ENCODE results near the gene CAMTA1. TPM values are rescaled to one million over a fixed set of nuclear protein-coding genes. Genes with fewer than 3 reads are reported as not detected.

CAMTA1 gene
- total RNA-seq, 1 donor from 2014 or later, result 127 TPM

DNA sequence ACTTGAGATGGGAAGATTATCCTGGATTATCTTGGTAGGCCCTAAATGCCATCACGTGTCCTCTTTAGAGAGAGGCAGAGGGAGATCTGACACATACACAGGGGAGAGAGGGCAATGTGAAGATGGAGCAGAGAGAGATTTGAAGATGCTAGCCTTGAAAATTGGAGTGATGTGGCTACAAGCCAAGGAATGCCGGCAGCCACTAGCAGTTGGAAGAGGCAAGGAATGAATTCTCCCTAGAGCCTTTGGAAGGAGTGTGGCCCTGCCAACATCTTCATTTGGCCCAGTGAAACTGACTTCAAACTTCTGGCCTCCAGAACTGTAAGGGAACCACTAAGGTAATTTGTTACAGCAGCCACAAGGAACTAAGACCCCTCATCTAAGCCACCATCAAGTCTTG, 8.9 kb upstream of the CAMTA1 start:
- DNase-seq (ENCODE audit: low spot score in 2 of 2) (no peak), FAIRE-seq (no peak)

DNA sequence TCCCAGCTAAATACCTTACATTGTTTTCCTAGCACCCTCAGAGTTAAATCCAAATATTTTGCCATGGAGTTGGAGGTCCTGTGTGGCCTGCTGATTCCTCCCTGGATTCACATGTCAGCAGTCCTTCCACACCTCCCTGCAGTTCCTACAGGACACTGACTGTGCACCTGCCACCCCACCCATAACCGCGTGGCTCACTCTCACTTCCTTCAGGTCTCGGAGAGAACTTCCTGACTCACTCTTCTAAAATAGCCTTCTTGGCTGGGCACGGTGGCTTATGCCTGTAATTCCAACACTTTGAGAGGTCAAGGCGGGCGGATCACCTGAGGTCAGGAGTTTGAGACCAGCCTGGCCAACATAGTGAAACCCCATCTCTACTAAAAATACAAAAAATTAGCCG, 8.4 kb upstream of the CAMTA1 start:
- FAIRE-seq (no peak), DNase-seq (ENCODE audit: low spot score in 2 of 2) (no peak)

DNA sequence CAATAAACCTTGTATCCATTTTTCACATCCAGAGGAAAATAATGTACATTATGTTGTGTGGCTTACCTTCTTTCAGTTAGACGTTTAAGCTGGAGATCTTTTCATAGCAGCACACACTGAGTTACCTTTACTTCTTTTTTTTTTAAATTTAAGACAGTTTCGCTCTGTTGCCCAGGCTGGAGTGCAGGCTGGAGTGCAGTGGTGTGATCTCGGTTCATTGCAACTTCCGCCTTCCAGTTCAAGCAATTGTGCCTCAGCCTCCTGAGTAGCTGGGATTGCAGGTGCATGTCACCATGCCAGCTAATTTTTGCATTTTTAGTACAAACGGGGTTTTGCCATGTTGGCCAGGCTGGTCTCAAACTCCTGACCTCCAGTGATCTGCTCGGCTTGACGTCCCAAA, 7.4 kb upstream of the CAMTA1 start:
- FAIRE-seq (no peak), DNase-seq (ENCODE audit: low spot score in 2 of 2) (no peak)

DNA sequence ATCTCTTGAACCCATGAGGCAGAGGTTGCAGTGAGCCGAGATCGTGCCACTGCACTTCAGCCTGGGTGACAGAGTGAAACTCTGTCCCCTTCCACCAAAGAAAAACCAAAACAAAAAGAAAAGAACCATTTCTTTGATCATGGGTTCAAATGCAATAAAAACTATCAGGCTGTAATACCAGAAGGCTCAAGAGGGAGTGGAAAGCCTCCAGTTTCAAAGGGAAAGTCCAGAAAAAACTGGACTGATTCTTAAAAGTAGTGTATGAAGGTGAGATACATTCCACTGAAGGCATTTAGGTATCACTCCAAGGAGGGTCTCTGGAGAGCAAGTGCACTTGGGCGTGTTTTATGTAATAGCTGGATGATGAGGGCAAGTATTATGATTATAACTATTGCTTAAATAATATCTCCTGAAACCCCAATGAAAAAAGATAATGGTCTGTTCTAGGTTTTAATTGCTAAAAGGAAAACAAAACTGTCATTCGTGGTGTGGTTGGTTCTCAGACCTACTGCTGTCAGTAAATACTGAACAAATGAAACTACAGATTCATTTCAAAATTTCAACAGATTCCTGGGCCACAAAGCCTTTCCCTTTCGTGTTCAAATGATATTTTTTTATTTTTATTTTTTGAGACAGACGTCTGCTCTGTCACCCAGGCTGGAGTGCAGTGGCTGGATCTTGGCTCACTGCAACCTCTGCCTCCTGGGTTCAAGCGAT, 6.0 kb upstream of the CAMTA1 start:
- DNase-seq (ENCODE audit: low spot score in 2 of 2) (no peak), FAIRE-seq (no peak)

DNA sequence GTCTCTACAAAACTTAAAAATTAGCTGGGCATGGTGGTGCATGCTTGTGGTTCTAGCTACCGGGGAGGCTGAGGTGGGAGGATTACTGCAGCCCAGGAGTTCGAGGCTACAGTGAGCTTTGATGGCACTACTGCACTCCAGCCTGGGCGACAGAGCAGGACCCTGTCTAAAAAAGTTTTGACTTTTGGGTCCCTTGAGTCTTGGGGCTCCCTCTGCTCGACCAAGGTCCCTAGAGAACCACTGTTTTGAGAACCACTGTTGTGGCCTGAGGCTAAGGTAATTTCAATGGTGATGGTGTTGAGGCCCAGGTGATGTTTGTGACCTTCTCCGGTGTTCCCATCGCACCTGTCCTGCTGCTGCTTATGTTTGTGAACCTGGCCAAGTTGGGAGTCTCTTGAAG, 3.1 kb upstream of the CAMTA1 start:
- DNase-seq (ENCODE audit: low spot score in 2 of 2), result no peak
- no peak for FAIRE-seq

DNA sequence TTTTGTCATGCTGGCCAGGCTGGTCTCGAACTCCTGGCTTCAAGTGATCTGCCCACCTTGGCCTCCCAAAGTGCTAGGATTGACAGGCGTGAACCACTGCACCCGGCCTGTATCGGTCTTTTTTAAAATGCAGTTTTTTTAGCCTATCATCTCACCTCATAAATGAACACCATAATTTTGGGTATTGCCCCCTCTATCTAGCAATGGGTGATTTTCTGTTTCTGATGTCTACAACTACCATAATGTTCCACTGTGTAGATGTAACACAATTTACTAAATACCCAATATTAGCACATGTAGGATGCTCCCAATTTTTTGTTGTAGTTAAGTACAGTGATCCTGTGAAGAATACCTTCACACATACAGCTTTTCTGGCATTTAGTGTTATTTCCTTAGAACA, 2.0 kb upstream of the CAMTA1 start:
- FAIRE-seq (no peak), DNase-seq (ENCODE audit: low spot score in 2 of 2) (no peak)

DNA sequence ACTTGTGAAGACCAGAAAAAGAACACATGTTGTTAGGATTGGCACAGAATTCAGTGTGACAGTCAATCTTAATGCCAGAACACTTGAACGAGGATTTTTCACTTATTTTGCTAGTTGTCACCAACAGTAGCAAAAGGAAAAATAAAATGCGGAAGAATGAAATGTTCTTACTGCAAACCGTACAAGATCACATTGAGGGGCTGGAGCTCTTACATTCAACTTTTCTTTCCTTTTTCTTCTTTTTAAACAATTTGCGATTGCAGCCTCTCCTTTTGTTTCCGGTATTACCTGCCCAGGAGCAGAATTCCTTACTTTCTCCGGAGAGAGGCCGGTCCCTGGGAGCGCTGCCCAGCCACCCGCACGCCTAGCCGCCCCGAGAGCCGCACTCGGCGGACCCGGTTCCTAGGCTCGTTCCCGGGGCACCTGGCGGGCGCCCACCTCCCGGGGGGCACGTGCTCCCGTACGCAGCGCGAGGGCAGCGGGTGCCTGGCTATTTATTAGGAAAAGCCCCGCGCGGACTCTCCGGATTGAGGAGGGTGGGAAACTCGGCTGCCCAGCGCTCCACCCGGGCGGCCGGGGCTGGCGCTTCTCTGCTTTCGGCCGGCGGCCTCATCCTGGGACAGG, 1.2 kb upstream of the CAMTA1 start:
- DNase-seq (ENCODE audit: low spot score in 2 of 2) (no peak), FAIRE-seq (no peak)

DNA sequence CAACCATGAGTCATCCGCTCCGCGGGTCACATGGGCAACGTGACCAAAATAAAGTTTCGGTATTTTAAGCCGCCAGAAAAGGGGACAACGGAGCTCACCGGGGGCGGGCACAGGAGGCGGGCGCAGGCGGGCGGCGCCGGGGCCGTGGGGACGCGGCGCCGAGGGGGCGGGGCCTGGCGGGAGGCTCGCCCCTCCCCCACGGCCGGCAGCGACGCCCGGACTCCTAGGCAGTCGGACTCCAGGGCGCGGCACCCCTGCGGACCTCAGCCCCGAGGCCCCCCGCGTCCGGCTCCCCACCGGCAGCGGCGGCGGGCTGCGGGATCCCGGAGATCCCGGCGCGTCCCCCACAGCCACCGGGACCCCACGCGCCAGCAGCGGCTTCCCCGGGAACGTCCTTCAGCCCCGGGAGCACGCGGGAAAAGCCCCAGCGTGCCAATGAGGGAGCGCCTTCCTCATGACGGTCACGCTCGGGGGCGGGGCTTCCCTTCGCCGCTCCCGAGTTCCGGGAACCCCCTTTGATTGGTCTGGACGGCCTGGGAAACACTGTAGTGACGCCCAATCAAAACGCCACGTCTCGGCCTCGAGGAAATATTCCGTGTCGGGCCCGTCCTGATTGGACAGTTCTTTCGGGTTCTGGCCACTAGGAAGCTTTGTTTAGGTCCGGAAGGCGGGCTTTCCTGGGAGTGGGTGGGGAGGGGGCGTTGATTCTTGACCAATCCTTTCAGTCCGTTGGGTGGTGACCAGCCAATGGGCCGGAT, 515 bp upstream of the CAMTA1 start:
- peak; percentile 99 for FAIRE-seq
- DNase-seq (ENCODE audit: low spot score in 2 of 2), result peak; percentile 96 to 98

DNA sequence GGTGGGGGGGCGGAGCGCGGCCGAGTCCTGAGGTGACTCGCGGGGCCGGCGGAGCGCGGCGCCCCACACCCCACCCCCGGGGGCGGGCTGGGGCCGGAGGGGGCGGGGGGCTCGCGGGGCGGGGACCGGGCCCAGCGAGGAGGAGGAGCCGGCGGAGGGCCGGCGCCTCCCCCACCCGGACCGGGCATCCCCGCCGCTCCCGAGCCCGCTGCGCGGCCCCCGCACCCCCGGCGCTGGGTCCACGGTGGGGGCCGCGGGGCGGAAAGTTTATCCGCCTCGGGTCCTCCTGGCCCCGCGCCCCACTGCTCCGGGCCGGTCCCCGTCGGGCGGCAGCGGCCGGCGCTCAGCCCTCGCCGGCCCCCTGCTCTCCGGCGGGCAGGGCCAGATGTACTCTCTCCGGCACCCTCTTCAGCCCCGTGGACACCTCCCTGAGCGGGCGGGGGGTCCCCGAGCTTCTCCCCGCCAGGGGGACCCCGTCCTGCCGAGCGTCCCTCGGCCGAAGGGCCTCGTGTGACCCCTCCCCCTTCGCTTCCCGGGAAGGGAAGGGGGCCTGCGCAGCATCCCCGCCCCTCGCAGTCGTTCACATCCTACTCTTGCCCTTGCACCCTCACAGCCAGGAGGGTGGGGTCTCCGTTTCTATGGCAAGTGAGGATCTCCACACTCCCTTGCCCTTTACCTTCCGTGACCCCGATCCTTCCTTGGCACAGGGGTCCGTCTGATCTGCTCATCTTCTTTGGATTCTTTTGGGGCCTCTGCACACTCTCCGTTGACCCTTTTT, 663 bp downstream of the CAMTA1 start:
- DNase-seq (ENCODE audit: low spot score in 2 of 2) (peak; percentile 78 to 81), FAIRE-seq (no peak)

DNA sequence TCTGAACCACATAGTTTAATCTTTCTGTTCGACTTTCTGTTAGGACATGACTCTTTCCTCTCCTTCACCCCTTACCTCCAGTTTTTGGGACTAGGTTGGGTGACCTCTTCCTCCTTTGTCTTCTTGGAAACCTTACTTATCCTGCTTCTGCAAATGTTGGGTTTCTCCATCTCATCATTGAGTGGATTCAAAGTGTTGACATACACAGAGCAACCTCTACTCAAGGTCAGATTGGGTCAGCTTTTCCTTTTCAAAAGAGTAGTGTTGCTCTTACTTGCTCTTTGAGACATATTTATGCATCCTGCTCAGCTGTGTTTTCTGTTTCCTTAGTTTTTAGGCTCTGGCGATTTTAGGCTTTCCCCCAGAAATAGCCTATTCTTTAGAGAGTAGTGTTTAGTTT, 3.7 kb downstream of the CAMTA1 start:
- FAIRE-seq (no peak), DNase-seq (ENCODE audit: low spot score in 2 of 2) (no peak)

DNA sequence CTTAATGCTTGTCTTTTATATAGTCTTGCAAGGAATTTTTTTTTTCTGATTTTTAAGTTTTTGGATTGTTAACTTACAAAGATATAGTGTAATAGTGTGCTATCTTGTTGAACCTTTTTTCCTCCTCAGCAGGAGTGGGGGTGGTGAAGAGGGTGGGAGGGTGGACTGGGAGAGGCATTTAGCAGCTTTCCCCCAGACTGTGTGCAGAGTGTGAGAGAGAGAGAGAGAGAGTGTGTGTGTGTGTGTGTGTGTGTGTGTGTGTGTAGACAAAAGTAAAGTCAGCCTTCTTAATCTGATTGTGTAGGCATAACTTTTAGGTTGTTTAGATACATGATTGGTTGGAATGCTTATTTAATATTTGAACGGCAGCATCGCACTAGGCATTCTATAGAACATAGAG, 4.9 kb downstream of the CAMTA1 start:
- no peak for DNase-seq (ENCODE audit: low spot score in 2 of 2)
- no peak for FAIRE-seq

DNA sequence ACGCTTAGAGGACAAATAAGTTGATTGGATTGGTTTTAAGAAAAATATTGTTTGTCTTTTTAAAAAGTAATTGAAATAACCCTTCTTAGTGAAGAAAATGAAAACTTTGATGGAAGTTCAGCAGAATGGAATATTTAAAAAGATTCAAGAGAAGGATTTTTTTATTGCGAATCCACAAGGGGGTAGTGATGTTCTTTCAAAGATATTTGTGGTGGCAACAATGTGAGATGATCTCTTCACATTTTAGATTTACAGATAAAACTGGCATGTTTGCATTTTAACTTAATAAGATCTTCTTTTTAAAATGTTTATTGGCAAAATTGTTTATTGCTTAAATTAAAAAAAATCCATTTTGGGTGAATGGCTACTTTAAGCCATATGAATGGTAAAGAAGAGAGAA, 8.9 kb downstream of the CAMTA1 start:
- FAIRE-seq (peak; percentile 89), DNase-seq (ENCODE audit: low spot score in 2 of 2) (no peak)

DNA sequence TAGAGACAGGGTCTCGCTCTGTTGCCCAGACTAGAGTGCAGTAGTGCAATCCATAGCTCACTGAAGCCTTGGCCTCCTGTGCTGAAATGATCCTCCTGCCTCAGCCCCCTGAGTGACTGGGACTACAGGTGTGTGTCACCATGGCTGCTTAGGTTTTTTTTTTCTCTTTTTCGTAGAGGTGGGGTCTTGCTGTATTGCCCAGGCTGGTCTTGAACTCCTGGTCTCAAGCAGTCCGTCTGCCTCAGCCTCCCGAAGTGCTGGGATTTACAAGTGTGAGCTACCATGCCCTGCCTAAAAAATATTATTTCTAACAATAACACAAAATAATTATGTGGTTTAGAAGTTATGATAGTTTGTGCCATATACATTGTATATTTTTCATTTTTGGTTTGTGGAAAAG, 9.9 kb downstream of the CAMTA1 start:
- DNase-seq (ENCODE audit: low spot score in 2 of 2) (no peak), FAIRE-seq (no peak)

DNA sequence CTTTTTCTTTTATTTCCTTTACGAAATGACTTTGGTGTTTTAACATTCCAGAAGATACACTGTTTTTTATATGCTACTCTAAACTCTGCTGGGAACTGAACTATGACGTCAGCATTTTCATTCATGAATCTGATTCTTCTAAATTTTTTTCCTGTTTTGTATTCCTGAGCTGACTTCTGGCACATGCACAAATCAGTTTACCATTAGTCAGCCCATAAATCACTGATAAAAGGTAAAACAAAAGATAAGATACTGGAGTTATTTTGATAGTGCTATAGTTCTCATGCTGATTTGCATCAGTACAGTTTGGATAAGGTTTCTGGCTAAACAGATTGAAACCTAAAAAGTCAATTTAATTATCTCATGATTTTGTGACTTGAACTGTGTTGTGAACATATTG, 10.4 kb downstream of the CAMTA1 start:
- FAIRE-seq (no peak), DNase-seq (ENCODE audit: low spot score in 2 of 2) (no peak)

DNA sequence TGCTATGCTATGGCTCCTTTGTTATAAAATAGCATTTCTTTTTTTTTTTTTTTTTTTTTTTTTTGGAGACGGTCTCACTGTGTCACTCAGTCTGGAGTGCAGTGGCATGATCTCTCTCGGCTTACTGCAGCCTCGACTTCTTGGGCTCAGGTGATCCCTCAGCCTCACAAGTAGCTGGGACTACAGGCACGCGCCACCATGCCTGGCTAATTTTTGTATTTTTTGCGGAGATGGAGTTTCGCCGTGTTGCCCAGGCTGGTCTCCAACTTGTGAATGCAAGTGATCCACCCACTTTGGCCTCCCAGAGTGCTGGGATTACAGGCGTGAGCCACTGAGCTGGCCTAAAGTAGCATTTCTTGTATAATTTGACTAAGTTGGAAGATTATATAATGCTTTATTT, 10.8 kb downstream of the CAMTA1 start:
- no peak for FAIRE-seq

DNA sequence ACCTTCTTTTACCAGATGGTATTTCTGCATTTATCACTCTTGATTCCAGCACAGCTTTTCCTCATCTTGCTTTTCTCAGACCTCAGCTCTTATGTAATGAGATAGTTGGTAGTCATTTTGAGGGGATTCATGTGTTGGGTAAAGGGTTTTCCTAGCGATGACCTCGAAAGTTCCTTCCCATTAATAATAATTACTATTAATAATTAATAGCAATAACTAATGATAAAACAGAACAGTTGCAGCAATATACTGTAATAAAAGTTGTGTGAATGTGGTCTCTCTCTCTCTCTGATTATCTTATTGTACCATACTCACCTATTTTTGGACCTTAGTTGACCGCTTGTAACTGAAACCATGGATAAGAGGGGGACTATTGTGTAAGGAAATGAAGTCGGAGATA, 14.2 kb downstream of the CAMTA1 start:
- FAIRE-seq (no peak), DNase-seq (ENCODE audit: low spot score in 2 of 2) (no peak)

More for the DNA sequence above, 10.8 kb downstream of the CAMTA1 start:
- no peak for DNase-seq (ENCODE audit: low spot score in 2 of 2)

DNA sequence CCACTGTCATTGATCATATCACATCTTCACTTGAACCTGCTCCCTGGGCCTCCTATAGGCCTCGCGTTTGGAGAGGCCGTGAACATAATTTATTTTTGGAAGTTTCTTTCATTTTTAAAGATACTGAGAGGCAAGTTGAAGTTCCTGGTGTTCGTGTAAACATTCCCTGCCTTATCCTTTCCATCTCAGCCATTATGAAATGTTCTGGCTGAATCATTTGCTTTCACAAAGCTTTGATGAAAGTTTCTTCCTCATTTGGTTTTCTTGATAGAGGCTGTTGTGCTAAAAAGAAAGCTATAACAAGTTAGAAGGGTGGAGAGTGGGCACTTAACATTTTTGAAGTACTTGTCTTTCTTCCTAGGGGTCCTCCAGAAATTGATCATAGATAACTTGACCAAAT, 15.5 kb downstream of the CAMTA1 start:
- no peak for DNase-seq (ENCODE audit: low spot score in 2 of 2)
- no peak for FAIRE-seq

DNA sequence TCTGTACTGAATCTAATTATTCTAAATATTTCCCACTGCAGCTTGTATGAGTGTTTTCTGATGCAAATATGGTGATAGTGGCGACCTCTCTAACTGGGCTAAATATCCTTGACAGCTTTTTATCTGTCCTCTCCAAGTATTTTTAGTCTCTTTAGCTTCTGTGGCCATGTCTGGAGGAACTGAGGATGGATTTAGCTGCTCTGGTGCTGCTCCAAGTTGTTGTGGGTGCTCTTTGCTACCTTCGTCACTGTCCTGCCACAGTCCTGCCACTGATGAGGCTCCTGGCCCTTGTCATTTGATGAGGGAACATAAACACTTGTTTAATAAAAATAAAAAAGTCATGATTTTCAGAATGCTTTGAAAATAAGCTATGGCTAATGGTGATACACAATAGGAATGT, 15.9 kb downstream of the CAMTA1 start:
- no peak for DNase-seq (ENCODE audit: low spot score in 2 of 2)
- no peak for FAIRE-seq

DNA sequence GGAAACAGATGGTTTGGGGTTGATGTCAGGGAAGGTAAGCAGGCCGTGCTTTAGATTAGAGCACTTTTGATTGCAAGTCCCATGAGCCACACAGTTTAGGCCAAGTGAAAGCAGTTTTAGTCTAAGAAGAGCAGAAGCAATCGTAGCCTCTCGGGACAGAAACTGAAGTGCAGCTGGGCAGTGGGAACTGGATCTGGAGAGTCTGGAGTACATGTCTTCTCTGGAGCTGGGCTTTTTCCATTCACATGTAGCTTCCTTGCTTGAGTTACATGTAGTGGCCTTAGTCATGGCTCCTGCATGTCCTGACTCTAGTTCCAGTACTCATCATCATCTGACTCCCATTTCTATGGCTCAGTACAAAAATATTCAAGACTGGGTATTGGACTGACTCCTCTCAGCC, 16.7 kb downstream of the CAMTA1 start:
- FAIRE-seq, result no peak
- no peak for DNase-seq (ENCODE audit: low spot score in 2 of 2)

DNA sequence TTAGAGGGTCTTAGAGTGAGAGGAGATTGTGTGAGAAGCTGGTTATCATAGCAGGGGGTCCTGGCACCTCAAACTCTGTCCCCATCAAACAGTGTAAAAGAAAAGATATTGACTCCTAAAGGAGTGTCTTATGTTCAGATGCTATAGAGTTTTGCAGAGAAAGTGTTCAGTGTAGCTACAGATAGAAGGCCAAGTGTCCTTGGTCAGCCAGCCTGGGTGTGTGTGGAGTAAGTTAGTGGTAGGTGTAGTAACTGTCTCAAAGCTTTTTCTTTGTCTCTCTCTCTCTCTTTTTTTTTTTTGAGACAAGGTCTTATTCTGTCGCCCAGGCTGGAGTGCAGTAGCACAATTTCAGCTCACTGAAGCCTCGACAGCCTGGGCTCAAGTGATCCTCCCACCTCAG, 17.2 kb downstream of the CAMTA1 start:
- DNase-seq (ENCODE audit: low spot score in 2 of 2) (no peak), FAIRE-seq (no peak)

DNA sequence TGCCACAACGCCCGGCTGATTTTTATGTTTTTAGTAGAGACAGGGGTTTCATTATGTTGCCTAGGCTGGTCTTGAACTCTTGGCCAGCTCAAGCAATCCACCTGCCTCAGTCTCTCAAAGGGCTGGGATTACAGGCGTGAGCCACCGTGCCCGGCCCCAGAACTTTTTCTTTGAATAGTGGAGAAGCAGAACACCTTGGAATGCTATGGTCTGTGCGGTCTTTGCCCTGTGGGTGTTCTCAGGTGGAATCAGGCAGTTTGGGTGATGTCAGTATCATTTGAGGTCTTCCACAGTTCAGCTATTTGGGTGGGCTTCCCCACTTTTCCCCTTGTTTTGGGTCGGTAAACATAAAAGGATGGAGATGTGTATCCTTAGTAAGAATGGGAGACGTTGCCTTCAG, 17.6 kb downstream of the CAMTA1 start:
- FAIRE-seq (no peak), DNase-seq (ENCODE audit: low spot score in 2 of 2) (no peak)
